GM18511 (cell line): ENCODE data around the gene ASB1.
A peak's percentile ranks its signal among the peaks of the same experiment; 100 is the strongest.

ENCODE experiments used
- ATAC-seq: cut with Tn5 transposase; IDR thresholded peaks from one replicate; pipeline ENCODE4 v1.9.1; 2021; ENCODE audit warnings: mild to moderate bottlenecking, moderate library complexity; ENCODE audit not compliant: unreplicated experiment

Gene ASB1, protein sequence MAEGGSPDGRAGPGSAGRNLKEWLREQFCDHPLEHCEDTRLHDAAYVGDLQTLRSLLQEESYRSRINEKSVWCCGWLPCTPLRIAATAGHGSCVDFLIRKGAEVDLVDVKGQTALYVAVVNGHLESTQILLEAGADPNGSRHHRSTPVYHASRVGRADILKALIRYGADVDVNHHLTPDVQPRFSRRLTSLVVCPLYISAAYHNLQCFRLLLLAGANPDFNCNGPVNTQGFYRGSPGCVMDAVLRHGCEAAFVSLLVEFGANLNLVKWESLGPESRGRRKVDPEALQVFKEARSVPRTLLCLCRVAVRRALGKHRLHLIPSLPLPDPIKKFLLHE

DNA sequence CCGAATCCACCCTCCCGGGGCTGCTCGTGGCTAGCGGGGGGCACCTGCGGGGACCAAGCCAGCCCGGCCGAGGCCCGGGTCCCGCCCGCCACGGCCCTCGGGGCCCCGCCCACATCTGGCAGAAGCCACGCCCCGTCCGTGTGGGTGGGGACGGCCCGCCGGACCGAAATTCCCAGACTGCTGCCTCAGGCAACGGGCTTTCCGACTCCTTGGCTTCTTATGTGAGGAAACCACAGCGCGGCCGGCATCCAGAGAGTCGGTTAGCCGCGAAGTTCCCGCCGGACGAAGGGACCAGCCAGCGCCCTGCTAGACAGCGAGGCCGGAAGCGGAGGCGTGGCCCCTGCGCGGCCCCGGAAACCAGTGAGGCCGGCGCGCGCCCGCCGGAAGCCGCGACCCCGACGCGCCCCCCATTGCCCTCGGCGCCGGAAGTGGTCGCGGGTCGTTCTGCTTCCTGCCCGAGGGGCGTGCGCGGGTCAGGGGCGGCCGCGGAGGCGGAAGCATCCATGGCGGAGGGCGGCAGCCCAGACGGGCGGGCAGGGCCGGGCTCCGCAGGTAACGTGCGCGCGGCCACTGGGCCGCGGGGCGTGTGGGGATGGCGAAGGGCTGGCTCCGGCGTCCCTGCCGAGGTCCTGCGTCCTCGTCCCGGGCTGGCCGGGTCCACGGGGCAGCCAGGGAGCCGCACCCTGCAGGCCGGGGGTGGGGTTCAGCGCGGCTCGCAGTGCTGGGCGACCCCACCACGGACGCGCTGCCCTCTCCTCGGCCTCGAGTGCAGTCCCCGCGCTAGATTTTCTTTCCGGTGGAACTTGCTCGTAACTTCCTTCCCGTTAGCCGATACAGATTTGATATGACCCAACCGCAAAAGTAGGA is at the start of gene ASB1:
ASB1 (plus strand) TSS at position 360 of the 867 bp plus-strand sequence; CDS start at position 504, 144 bp downstream.
- ATAC-seq: peak; percentile 84

DNA sequence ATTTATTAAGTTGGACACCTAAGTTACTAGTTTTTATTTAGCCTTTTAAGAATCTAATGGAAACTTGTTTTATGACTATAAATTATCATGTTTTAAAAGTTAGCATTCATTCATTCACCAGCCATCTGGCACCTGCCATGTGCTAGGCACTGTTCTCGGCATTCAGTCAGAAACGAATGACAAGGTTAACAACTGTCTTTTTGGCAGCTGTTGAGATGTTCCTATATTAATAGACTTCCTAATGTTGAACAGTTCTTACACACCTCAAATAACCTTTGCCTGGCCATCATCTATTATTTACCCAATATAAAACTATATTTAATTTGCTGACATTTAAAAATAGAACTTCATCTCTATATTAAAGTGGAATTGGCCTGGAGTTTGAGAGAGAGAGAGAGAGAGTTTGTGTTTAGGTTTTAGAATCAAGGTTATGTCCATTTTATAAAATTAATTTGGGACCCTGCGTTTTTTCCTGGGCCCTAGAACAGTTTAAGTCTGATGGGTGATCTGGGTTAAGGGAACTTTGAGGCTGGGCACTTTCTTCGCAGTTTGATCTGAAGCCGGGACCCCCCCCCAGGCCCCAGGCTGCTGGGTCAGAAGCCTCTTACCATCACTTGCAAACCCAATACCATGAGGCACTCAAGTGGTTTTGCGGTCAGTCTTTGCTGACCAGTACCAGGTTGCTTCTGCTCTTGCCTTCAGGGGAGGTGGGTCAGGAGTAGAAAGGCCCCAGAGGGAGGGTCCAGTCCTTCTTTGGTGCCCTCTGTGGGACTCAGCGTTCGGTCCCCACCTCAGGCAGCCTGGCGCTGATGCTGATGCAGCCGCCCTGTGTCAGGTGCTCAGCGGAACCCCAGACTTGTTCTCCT is 48.3 kb upstream of the ASB1 start:
- no peak for ATAC-seq

DNA sequence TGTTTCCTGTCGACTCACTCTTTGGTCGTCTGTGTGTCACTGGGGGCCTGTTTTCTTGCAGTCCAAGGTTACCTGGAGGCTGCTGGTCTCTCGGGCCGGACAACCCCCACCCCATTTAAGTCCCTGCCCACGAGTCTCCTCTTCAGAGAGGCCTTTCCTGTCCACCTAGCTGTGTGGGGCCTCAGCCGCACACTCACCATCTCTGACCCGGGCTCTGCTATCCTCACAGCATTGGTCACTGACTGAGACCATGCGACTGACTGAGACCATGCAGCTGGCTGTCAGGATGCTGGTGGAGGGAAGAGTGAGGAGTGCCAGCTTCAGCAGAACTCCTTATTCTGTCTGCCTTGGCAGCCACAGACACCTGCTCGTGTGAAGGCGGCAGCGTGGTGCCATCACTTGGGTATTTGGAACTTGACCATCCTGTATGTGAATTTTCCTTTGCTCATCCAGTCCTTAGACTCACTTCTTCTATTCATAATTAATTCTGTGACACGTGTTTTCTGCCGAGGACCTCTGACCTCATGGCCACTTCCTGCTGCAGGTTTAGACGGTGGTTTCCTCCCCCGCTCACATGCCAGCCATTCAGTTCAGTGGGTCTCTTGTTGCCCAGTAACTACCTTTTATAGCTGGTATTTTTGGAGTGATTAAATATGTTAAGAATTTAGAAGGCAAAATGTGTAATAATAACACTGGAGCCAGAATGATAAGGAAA is 47.5 kb upstream of the ASB1 start:
- no peak for ATAC-seq

DNA sequence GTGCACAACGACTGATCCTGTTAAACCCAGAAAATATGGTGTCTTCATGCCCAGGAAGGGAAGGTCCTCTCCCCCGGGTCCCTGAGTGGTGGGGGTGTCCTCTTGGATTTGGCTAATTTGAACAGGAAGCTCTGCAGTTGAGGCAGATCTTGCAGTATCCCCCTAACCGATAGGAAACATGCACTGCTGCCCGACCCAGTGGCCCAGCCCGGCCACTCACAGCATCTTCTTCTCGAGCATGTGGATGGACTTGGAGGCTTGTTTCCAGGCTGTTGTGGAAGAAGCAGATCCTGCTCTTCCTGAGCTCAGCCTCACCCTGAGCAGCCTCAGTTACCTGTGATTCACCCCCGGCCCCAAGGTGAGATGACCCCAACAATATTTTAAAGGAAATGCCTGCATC is 46.4 kb upstream of the ASB1 start:
- no peak for ATAC-seq

DNA sequence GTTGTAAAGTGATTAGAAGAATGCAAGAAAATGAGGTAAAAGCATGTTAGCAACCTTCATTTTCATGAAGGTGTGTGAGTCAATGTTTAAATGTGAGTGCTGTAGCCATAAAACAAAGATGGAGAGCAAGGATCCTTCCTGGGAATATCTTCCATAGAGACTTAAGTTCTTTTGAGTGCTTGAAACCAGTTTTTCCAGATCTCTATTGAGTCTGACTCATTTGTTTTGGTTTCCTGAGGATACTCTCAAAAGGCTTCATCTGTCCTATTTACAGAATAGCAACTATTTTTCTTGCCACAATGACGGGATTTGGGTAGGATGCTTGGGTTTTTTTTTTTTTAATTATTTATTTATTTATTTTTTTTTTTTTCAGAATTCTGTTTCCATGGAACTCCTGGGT is 45.9 kb upstream of the ASB1 start:
- ATAC-seq: no peak

DNA sequence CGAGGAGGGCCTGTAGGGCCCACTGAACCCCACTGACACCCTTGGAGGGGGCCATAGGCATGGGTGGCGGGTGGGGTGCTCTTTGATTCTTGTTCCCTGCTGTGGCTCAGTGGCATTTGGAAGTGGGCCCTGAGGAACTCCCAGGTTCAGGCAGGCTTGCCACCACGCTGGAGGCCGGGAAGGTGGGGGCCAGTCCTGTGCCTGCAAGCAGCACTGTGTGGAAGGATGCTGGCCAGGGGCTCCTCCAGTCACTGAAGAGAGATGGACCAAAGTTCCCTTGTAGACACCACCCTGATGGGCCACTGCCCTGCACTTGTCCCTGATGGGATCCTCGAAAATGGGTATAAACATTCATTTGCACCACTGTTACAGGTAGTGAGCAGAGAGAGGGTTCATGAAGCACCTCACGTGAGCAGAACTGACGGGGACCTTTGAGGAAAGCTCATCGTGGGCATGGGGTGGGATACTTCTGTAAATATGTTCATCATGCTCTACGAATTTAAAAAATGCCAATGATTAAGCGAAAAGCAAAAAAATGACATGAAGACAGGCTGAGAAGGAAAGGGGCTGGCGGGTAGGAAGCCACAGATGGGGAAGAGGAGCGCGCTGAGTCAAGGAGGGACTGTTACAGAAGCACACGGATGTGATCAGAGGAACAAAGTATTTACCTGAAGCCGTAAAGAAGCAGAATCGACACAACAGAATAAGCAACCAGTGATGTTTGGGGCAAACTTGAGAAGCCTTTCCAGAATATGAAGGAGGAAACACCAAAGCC is 45.2 kb upstream of the ASB1 start:
- no peak for ATAC-seq

DNA sequence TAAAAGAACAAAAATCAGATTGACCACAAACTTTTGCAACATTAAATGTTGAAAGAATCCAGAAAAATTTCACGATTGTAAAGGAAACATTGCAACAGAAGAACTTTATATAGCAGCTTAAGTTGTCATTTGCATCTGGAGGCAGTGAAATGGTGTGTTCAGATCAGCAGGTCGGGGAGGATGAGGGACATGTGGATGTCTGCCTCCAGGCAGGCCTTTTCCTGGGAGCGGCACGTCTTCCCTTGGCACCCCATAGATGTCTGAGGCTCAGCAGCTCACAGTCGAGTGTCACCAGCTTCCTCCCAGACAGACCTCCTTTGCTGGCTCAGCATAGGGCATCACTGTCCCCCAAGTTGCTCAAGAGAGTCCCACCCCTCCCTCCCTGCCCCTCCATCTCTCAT is 44.3 kb upstream of the ASB1 start:
- no peak for ATAC-seq

DNA sequence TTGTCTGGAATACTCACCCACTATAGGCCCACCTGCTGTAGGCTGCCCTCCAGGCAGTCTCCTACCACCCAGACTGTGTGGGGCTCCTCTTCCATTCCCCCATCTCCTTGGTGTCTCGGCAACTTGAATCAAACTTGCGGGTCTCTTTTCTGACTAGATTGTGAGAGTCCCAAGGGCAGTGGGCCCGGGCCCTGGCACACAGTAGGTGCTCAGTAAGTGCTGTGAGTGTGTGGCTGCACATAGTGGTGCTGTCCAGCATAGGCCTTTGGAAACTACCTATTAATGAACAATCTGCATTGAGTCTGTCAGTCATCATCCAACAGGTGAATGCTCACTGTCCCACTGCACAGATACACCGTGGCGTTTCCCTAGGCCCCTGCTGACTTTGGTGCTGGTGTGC is 43.6 kb upstream of the ASB1 start:
- no peak for ATAC-seq

DNA sequence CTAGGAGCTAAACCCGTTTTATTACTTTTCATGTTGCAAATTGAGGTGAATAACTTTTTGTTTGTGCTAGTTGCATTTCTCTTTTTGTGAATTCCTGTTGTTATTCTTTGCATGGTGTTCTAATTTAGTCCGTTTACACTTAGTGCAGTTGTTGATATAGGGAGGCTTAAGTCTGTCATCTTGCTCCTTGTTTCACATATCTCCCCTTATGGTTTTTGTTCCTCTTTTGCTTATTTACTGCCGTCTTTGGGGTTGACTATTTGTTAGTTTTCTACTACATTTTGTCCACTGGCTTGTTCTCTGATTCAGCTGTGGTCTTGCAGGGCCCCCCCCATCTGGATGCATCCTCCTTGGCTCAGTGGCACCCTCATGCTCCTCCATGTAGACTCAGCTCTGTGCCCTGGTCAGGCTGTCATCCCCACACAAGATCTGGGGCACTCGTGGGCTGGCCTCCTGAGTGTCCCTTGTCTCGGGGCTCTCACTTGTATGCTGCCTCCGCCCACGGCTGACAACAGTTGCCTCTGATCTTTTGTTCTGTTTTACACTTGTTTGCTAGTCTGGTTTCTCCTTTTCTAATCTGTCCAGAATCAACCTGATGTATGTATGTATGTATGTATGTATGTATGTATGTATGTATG is 42.9 kb upstream of the ASB1 start:
- no peak for ATAC-seq

DNA sequence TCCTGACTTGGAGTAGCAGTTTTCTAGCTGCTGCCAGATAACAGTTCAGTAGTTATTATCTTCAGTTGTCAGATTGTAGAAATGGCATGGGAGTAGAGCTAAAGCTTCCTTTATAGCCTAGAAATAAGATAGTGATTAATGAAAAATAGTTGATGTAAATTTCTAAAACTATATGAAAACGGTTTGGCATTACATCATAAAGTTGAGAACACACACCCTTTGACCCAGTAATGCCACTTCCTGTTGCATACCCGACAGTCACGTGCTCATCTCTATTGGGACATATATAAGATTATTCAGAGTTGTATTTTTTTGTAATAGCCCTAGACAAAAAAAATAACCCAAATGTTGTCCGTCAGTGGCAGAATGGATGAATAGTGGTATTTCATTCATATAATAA is 39.4 kb upstream of the ASB1 start:
- ATAC-seq: no peak

DNA sequence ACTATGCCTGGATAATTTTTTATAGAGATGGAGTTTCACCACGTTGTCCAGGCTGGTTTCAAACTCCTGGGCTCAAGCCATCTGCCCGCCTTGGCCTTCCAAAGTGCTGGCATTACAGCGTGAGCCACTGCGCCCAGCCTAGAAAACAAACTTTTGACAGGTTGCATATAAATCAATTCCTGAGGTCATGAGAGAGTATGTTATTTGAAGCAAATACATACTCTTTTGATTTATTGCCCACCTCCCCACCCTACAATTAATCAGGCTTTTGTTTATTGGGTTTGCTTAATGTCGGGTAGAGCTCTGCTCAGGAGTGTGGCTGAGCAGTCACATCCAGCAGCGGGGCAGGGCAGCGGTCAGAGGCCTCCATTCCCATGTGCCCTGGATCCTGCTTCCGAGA is 37.9 kb upstream of the ASB1 start:
- ATAC-seq: no peak

DNA sequence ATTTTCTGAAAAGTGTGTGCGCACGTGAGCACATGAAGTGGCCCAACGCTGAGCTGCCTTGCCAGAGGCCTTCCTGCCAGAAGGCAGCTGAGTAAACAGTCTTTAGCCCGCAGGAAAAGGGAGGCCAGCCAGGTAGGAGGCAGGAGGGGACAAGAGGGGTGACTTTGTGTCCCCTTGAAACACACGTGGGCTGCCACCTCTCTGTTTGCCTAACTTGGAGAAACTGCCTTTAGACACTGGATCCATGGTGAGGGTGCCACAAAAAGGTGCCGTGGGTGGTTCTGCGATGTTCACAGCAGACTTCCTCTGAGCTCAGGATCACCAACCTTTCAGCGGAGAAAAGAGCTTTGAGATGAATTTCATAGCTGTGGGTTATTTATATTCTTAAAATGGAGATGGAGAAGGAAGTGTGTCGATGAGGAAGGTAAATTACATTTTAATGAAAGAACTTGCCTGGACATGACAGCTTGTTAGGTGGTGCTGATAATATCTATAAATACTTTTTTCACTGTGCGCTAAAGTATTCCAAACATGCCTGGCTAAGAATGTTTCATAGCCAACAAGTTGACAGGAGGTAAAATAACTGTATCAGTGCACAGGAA is 36.6 kb upstream of the ASB1 start:
- no peak for ATAC-seq

DNA sequence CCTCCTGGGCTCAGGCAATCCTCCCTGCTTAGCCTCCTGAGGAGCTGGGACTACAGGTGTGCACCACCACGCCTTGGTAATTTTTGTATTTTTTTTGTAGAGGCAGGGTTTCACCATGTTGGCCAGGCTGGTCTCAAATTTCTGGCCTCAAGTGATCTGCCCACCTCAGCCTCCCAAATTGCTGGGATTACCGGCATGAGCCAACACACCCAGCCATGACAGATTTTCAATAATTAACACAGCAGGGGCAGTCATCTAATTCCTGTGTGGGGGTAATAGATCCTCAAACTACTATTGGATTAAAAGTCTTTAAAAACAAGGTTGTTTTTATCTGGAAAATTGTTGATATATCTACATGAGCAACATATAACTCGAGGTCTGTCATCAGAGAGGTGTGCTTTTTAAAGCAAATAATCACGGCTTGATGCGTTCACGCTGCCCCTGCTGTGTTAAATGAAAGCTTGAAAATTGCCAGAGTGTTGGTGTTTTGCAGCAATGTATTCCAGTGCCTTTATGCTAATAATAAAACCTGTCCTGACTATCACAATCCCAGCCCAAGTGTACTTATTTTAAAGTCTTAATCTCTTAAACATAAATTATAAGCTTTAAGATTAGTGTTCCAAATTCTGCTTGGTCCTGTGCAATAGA is 35.6 kb upstream of the ASB1 start:
- no peak for ATAC-seq

DNA sequence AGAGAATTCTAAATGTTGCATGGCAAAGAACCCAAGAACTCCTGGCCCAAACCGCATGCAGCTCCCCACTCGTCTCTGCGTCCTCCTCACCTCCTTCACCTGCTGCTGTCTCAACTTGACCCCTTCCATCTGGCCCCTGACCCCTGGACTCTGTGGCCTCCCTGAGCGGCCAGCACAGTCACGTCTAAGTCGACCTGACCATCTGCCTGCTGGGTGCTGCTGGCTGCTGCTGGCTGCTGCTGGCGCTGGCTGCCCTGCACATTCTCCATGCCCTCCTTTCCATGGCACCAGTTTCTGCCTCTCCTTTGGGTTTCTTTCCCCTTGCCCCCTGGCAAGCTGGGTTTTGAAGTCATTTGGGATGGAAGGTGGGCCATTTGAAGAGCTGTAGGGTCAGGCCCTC is 30.1 kb upstream of the ASB1 start:
- ATAC-seq: no peak

DNA sequence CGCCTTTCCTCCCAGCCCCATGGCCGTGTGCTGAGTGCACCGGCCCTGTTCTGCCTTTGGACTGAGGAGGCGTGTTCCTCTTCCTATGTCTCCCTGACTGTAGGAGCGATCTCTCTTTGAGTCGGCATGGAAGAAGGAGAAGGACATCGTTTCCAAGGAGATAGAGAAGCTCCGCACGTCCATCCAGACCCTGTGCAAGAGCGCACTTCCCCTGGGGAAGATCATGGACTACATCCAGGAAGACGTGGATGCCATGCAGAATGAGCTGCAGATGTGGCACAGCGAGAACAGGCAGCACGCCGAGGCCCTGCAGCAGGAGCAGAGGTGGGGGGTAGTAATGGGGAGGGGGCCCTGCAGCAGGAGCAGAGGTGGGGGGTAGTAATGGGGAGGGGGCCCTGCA is 29.4 kb upstream of the ASB1 start:
- ATAC-seq: no peak

DNA sequence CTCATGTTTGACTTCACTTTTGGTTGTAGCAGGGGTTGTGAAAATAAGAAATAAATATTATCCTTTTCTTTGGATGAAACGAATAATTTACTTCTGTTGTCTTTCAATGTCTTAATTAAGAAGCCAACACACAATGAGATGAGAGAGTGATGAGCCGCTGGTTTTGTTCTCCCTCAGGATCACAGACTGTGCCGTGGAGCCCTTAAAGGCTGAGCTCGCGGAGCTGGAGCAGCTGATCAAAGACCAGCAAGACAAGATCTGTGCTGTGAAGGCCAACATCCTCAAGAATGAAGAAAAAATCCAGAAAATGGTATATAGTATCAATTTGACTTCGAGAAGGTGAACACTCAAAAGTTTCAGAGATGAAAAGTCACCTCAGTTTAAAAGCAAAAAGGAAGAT is 28.1 kb upstream of the ASB1 start:
- ATAC-seq: no peak

DNA sequence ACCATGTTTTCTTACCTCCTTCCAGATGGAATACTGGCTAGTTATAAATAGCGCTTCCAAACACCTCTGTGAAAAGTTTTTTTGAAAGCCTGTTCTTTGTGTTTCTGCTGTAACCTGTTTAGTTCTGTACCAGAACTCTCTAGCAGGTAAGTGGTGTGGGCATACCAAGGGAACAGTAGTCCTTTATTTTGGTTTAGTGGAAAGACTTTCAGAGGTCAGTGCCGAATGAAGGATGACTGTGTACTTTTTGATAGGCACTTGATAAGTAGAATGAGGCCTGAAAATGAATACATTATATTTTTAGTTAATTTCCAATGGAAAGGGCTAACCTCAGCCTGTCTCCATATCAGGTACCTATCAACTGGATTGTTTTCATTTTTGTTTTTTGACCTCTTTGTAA is 27.6 kb upstream of the ASB1 start:
- ATAC-seq: no peak

DNA sequence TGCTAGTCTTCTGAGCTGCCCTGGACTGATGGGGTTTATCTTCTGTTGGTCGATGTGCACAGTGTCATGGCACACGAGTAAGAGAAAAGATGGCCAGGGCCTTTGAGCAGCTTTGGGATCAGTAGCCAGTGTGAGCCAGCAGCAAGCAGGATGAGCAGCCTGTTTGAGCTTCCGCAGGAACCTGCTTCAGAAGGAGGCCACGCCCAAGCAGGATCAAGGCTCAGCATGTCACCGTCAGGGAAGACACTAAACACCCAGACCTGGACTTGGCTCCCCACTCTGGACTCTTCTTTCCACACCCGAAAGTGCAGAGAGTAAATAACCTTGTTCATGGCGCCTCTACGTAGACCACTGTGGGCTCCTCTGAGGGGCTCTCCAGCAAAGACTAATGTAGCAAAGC is 25.2 kb upstream of the ASB1 start:
- ATAC-seq: no peak
